Islet of Langerhans (tissue), 1 donor: ENCODE data around the gene SRGAP2C.
"Not testable (repeated sequence)": the region's sequence is repeated elsewhere in the genome, so short reads cannot be mapped to it uniquely, and the experiment has no call there.

Experiments
- FAIRE-seq: peaks from one replicate; lab custom pipeline; 2011; peaks lifted over from hg19 to GRCh38; lab: Jason Lieb, UNC

Gene SRGAP2C

GRCh38 chr1:121186191-121186590, 1.4 kb downstream of the SRGAP2C start:
- FAIRE-seq: not testable (repeated sequence)

DNA sequence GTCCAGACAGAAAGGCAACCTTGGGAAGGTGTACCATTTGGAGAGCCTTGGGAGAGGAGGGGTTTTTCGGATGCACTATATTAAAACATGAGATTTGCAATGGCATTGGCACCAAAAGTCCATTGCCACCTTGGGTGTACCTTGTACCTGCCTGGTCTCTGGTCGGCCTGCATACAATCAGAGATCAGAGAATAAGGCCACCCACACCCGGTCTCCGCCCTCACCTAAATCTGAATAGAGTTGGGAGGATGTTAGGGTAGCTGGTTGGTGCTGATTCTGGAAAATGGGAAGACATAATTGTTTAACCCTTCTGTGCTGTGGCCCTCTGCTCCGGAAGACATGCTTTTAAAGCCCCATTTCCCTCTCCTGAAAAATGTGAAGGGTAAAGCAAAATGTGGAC, 3.1 kb downstream of the SRGAP2C start:
- not testable (repeated sequence) for FAIRE-seq

DNA sequence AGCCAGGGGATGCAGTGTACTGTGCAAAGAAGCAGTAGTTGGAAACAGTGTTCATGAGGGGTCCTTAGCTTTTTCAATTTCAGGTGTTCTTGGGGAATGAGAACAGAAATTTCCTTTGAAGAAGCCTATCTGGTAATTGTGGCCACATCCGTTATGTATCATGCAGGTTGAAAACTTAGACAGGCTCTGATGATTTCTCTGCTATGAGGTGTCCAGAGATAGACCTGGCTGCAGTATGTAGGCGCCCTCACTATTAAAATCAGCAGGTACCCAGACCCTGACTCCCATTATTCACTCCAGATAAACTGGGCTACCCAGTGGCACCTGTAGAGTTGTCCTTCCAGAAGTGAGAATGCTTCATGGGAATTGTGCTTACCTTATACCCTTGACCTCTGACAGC, 7.7 kb downstream of the SRGAP2C start:
- not testable (repeated sequence) for FAIRE-seq

DNA sequence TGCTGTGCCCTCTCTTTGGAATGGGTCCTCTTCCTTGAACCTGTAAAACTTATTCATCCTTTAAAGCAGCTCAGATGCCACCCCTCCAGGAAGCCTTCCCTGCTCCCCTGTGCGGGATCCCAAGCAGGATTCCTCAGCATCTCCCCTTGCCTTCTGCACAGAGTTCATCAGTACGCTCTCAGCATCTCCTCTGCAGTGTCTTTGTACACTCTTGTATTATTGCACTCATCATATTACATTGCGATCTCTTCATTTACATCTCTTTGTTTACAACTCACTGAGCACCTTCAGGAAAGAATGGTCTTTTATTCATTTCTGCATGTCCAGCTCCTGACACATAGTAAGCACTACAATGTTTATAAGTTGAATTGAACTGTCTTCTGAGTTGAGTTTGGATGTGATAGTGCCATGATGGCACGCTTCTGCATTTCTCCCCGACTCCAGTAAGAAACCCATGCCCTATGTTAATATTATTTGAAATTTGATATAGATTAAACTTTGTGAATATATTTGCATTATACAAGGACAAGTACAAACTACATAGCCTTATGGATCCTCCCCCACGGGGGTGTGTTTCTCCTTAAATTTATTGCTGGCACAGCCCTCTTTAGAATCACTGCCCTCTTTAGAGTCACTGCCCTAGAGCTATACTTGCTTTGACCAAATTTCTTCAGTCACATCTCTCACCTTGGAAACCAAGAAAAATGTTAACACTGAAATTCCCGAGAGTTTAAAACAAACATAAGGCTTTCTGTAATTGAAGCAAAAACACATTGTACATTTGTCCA, 12.5 kb downstream of the SRGAP2C start:
- FAIRE-seq: not testable (repeated sequence)

DNA sequence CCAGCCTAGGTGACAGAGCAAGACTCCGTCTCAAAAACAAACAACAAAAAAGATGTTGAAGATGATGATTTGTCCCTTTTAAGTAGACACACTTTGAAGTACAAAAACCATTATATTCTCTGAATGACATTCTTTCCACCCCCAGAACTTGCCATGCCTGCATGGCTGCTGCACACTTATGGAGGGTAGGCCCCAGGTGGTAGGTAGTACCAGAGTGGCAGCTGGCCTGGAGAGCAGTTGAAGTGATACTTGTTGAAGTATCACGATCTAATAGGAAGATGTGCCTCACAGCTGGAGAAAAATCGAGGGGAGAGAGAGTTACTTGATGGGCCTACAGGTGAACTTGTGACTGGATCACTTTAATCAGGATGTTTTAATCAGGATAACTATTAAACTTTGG, 15.0 kb downstream of the SRGAP2C start:
- FAIRE-seq: not testable (repeated sequence)

DNA sequence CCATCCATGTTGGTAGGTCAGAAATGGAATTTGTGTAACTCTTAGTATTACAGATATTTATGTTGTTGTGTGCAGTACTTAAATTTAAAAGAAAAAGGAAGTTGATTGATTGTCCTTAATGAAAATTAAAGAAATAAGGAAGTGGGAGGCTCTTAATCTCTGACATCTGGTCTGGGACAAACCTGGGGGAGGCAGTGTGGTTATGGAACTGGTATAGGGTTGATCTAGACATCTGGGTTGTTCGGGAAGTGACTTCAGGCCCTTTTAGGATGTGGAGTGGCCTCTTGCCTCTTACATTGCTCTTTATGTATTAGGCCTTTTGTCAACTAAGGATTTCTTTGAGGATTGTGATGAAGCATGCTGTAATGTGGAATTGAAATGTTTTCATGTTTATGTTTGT, 15.5 kb downstream of the SRGAP2C start:
- not testable (repeated sequence) for FAIRE-seq

DNA sequence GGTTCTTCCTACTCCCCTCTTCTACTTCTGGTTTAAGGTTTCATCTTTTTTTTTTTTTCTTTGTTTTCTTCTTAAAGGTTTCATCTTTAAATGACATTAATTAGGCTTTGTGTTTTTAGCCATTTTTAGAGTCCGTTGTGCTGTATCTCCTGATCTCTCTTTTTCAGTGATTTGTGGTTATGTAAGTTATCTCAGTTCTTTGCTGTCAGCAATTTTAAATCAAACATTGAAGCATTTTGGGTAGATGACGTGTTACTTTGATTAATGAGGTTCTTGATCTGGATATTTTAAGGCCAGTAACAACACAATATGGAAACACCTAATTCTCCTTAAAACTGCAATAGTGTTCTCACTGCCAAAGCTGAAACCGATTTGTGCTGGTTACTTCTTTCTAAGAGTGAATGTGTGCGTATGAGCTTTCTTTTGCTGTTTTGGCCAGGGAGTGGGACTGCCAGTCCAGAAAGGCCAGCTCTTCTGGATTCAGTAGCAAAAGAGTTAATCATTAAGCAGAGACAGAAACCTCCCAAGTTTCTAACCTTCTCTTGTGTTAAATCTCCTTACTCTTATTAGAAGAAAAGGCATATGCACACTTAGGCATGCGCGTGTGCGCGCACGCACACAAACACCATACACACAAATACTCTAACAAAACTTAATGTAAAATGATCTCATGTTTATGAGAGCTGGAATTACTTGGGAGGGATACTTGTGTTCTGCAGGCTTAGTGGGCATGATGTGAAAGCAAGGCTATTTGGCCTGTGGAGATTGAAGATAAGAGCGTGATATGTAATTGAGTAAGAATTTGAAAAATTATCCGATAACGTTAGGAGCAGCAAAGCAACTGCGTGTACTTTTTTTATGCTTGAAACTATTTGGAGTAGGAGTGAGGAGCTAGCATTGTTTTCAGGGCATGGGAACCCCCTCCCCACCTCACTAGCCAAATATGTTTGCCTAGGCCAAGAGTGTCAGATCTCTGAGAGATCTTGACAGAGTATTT, 16.5 kb downstream of the SRGAP2C start:
- not testable (repeated sequence) for FAIRE-seq

GRCh38 chr1:121202986-121203385, 18.2 kb downstream of the SRGAP2C start:
- FAIRE-seq: not testable (repeated sequence)

- FAIRE-seq: not testable (repeated sequence)
Observed at GRCh38 chr1:121205786-121206711, 21.3 kb downstream of the SRGAP2C start.

DNA sequence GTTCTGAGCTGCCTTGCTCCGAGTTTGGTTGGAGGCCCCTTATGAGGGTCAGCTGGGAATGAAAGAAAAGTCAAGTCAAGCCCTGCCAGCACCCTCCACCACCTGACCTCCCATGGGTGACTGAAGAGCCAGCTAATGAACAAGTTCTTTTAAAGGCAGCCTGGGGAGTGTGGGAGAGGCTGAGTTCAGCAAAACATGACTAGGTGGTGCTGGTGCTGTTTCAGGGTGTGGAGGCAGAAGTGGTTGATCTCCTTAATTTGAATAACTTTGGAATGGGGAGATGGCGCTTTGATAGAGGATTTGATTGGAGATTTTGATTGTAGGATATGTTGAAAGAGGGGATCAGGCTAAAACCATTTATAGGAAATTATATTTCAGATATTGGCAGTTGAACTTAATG, 22.6 kb downstream of the SRGAP2C start:
- FAIRE-seq: not testable (repeated sequence)

GRCh38 chr1:121208375-121208774, 23.6 kb downstream of the SRGAP2C start:
- FAIRE-seq: not testable (repeated sequence)

DNA sequence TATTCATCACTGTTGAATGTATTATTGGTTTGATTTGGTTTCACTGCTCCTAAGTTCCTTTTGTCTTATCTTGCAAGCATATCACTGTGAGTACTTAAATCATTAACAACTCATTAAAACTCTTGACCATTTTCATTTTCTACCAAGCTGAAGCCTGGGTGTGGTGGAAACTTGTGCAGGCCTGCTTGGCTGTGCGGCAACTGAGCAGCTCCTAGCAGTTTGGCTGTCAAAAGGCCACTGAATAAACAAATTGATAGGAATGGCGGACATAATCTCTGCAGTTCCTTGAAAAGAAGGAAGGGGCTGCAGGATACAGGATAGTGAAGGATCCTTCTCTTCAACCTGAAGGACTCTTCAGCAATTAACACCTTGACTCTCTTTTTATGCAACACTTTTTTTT, 26.0 kb downstream of the SRGAP2C start:
- FAIRE-seq: not testable (repeated sequence)

DNA sequence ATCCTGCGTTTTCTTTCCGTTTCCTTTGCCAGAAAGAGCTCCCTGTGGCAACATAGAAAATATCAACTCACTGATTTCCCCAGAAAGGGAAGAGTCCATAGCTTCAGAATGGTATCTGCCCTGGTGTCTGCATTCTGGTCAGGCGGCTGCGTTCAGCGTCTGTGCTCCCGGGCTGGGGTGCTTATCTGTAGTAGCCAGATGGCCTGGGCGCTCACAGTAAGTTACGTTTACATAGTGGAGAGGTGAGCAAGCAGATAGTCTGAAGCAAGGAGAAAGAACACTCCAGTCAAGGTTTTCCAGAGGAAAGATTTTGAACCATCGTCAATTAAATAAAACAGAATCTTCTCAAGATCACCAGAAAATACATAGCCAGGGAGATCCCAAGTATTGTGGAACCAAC, 28.7 kb downstream of the SRGAP2C start:
- FAIRE-seq: not testable (repeated sequence)

- FAIRE-seq: not testable (repeated sequence)
Observed at GRCh38 chr1:121214544-121215156, 29.9 kb downstream of the SRGAP2C start.

GRCh38 chr1:121215699-121216417, 31.1 kb downstream of the SRGAP2C start:
- not testable (repeated sequence) for FAIRE-seq

- FAIRE-seq: not testable (repeated sequence)
Observed at GRCh38 chr1:121216676-121217075, 31.9 kb downstream of the SRGAP2C start.

GRCh38 chr1:121221770-121222169, 37.0 kb downstream of the SRGAP2C start:
- not testable (repeated sequence) for FAIRE-seq

DNA sequence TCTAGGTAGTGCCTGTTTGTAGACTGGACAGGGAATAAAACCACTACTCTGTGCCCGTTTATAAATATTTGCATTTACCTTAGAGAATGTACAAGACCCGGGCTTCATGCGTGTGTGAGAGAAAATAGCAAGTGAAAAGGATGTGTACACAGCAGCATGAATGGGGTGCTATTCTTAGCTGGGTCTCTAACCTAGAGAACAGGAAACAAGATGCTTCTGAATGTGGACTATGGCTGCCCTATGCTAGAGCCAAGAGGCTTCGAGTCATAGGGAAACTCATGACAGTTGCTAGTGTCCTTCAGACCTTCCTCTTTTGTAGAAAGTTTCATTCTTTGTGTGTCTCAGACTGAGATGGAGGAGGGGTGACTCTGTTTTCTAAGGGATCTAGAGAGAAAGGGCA, 39.9 kb downstream of the SRGAP2C start:
- not testable (repeated sequence) for FAIRE-seq

DNA sequence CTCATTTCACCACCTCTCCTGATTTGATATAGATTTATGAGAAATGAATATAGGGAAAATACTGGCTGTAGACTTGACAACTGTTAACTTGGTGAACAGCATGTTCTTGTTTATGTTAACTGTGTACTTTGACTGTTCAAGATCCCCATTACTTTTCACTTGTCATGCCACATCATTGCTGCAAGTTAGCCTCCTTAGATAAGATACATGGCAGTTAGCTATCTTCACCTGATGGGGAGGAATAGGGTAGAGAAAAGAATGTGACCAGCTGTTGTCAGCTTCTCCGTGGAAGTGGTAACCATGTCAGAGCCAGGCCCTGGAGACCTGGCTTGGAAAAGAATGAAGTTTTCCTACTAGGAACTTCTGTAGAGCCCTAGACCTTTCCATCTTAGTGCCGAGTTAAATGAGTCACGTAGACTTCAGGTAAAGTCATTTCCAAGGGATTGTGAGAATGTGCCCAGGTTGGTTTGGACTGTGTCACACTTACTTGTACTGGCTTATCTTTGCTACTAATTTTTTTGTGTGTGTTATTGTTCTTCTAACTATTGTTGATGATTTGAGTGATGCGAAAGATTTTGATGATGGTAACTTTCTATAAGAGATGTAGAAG, 41.6 kb downstream of the SRGAP2C start:
- not testable (repeated sequence) for FAIRE-seq

DNA sequence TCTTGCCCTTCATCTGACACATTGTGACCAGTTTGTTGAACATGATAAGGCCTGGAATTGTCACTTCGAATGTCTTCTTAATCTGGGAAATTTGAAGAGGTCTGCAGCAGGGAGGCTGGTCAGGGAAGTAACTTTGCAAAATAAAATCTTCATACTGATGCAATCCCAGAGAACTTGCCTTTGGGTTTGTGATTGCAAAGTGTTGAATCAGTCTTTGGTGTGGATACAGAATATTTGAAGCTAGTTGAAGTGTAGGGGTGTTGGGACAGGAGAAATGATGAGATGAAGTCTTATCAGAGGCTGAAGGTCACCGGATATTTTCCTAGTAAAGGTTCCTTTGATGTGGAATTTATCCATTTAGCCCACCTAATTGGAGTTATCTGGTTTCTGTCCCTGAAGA, 42.1 kb downstream of the SRGAP2C start:
- FAIRE-seq: not testable (repeated sequence)
